H1 (cell line): ENCODE data around the gene PPP1CA. TPM values are rescaled to one million over a fixed set of nuclear protein-coding genes. Genes with fewer than 3 reads are reported as not detected.

Experiments
- CTCF ChIA-PET: fragments of 300-600 bp; sonication (Branson Sonifier 250); formaldehyde crosslinking; loops from one replicate; lab custom pipeline; 2021; ENCODE audit not compliant: partially characterized antibody; lab: Charles Lee
- POLR2A ChIA-PET: fragments of 300-600 bp; sonication (Branson Sonifier 250); formaldehyde crosslinking; loops from one replicate; lab custom pipeline; 2021; ENCODE audit warnings: inconsistent platforms; ENCODE audit not compliant: partially characterized antibody; lab: Charles Lee
- DNase-seq, 2 experiments: peaks; one replicate each; pipeline versions ENCODE4 v3.0.0 to v3.0.0-alpha.2; 2010 to 2022; ENCODE audit warnings: low spot score in 2 of 2, low read depth in 1 of 2, mixed read lengths in 1 of 2
- FAIRE-seq: peaks from 2 replicates; lab custom pipeline; 2011; peaks lifted over from hg19 to GRCh38; lab: Jason Lieb, UNC
- H2AFZ ChIP-seq: 2 replicates; pipeline ENCODE4 v1.8.1; 2012; ENCODE audit warnings: low read length, inconsistent platforms
- H2AK5ac ChIP-seq: 2 replicates; pipeline ENCODE4 v1.6.1; 2013; ENCODE audit warnings: low read depth, low read length
- H2BK120ac ChIP-seq: replicated peaks from 2 replicates; pipeline ENCODE3; 2013; ENCODE audit warnings: low read depth, low read length, inconsistent platforms
- H2BK12ac ChIP-seq: 2 replicates; pipeline ENCODE4 v1.6.1; 2013; ENCODE audit warnings: low read depth, low read length
- H2BK15ac ChIP-seq: 2 replicates; pipeline ENCODE4 v1.6.1; 2013; ENCODE audit warnings: low read length
- H2BK20ac ChIP-seq: 2 replicates; pipeline ENCODE4 v1.6.1; 2013; ENCODE audit warnings: low read length
- H2BK5ac ChIP-seq: 2 replicates; pipeline ENCODE4 v1.6.1; 2013; ENCODE audit warnings: low read depth, low read length
- H3K14ac ChIP-seq: 2 replicates; pipeline ENCODE4 v1.6.1; 2013; ENCODE audit warnings: inconsistent platforms; ENCODE audit not compliant: insufficient read length
- H3K18ac ChIP-seq: 2 replicates; pipeline ENCODE4 v1.6.1; 2013; ENCODE audit warnings: low read length; ENCODE audit errors: extremely low read depth
- H3K23ac ChIP-seq: 2 replicates; pipeline ENCODE4 v1.6.1; 2013; ENCODE audit warnings: inconsistent platforms; ENCODE audit not compliant: insufficient read length
- H3K23me2 ChIP-seq: 2 replicates; pipeline ENCODE4 v1.6.1; 2013; ENCODE audit warnings: low read depth, low read length
- H3K27ac ChIP-seq: 2 replicates; pipeline ENCODE4 v1.6.1; 2011; ENCODE audit warnings: low read depth, low read length, inconsistent platforms
- H3K27me3 ChIP-seq, 4 experiments: replicated peaks in 1 of 4; 1 replicate in 1 of 4; 2 replicates in 3 of 4; pipeline versions ENCODE4 v1.6.1 to v1.8.1; 2011 to 2013; ENCODE audit warnings: low read length in 3 of 4, mild to moderate bottlenecking in 3 of 4, inconsistent platforms in 2 of 4, mixed read lengths in 2 of 4, moderate library complexity in 1 of 4; ENCODE audit not compliant: control insufficient read depth in 3 of 4, insufficient read depth in 3 of 4; ENCODE audit errors: extremely low read depth in 1 of 4
- H3K36me3 ChIP-seq, 4 experiments: 2 replicates each; pipeline versions ENCODE4 v1.6.1 to v1.8.1; 2011 to 2013; ENCODE audit warnings: mild to moderate bottlenecking in 4 of 4, low read length in 3 of 4, moderate library complexity in 2 of 4, control low read depth in 1 of 4, inconsistent platforms in 1 of 4; ENCODE audit not compliant: insufficient read depth in 4 of 4, control insufficient read depth in 2 of 4
- H3K4ac ChIP-seq: replicated peaks from 2 replicates; pipeline ENCODE3; 2013; ENCODE audit warnings: low read length, low read depth, mixed read lengths, inconsistent platforms; ENCODE audit not compliant: insufficient read length
- H3K4me1 ChIP-seq, 4 experiments: replicated peaks in 1 of 4; 1 replicate in 1 of 4; 2 replicates in 3 of 4; pipeline versions ENCODE4 v1.6.1 to v1.8.1; 2011 to 2013; ENCODE audit warnings: low read length in 3 of 4, inconsistent platforms in 2 of 4, mixed read lengths in 1 of 4; ENCODE audit not compliant: insufficient read depth in 4 of 4, control insufficient read depth in 3 of 4
- H3K4me2 ChIP-seq, 2 experiments: 2 replicates each; pipeline versions ENCODE4 v1.6.1 to v1.8.1; 2011 to 2013; ENCODE audit warnings: low read depth in 2 of 2, low read length in 2 of 2, control low read depth in 1 of 2, inconsistent platforms in 1 of 2, mild to moderate bottlenecking in 1 of 2; ENCODE audit not compliant: insufficient read depth in 1 of 2
- H3K4me3 ChIP-seq, 4 experiments: fragments of 200-600, 300-600 bp in 1 of 4; sonication (generic), shearing (Covaris generic), sonication (Bioruptor Twin) in 1 of 4; 2 replicates each; pipeline versions ENCODE4 v1.5.1 to v1.8.1; 2011 to 2016; ENCODE audit warnings: low read length in 4 of 4, low read depth in 3 of 4, control low read depth in 2 of 4, inconsistent platforms in 2 of 4, mild to moderate bottlenecking in 2 of 4, mixed read lengths in 1 of 4, moderate library complexity in 1 of 4; ENCODE audit not compliant: insufficient read depth in 2 of 4; ENCODE audit errors: extremely low read depth in 1 of 4
- H3K56ac ChIP-seq: replicated peaks from 2 replicates; pipeline ENCODE3; 2013; ENCODE audit warnings: low read depth, mild to moderate bottlenecking, mixed read lengths, low read length, inconsistent platforms; ENCODE audit not compliant: insufficient read length
- H3K79me1 ChIP-seq: 2 replicates; pipeline ENCODE4 v1.6.1; 2013; ENCODE audit warnings: low read depth, low read length, control low read depth
- H3K79me2 ChIP-seq, 2 experiments: 2 replicates each; pipeline versions ENCODE4 v1.6.1 to v1.8.1; 2012 to 2013; ENCODE audit warnings: low read length in 2 of 2, mild to moderate bottlenecking in 2 of 2, inconsistent platforms in 1 of 2; ENCODE audit not compliant: insufficient read depth in 2 of 2, control insufficient read depth in 1 of 2
- H3K9ac ChIP-seq, 4 experiments: replicated peaks in 1 of 4; 1 replicate in 1 of 4; 2 replicates in 3 of 4; pipeline versions ENCODE4 v1.6.1 to v1.8.1; 2011 to 2013; ENCODE audit warnings: low read depth in 3 of 4, low read length in 3 of 4, control low read depth in 2 of 4, mild to moderate bottlenecking in 2 of 4, moderate library complexity in 2 of 4, inconsistent platforms in 1 of 4; ENCODE audit errors: extremely low read depth in 1 of 4
- H3K9me3 ChIP-seq, 2 experiments: 2 replicates each; pipeline versions ENCODE4 v1.6.1 to v1.8.1; 2012 to 2013; ENCODE audit warnings: mild to moderate bottlenecking in 2 of 2, moderate library complexity in 2 of 2, control low read depth in 1 of 2, inconsistent platforms in 1 of 2, low read depth in 1 of 2, low read length in 1 of 2, mixed read lengths in 1 of 2; ENCODE audit not compliant: insufficient read depth in 2 of 2
- H4K20me1 ChIP-seq, 2 experiments: replicated peaks in 1 of 2; 2 replicates each; pipeline versions ENCODE3 to v1.8.1; 2011 to 2013; ENCODE audit warnings: inconsistent platforms in 2 of 2, low read length in 2 of 2, mild to moderate bottlenecking in 1 of 2; ENCODE audit not compliant: insufficient read depth in 2 of 2, control insufficient read depth in 1 of 2
- H4K5ac ChIP-seq: 2 replicates; pipeline ENCODE4 v1.6.1; 2013; ENCODE audit warnings: low read length, low read depth, mixed read lengths, inconsistent platforms; ENCODE audit not compliant: insufficient read length
- H4K8ac ChIP-seq: 2 replicates; pipeline ENCODE4 v1.8.0; 2013; ENCODE audit warnings: mild to moderate bottlenecking, moderate library complexity, low read length, inconsistent platforms; ENCODE audit not compliant: insufficient read depth; ENCODE audit errors: extremely low read depth
- H4K91ac ChIP-seq: replicated peaks from 2 replicates; pipeline ENCODE3; 2013; ENCODE audit warnings: low read length, mixed read lengths, inconsistent platforms; ENCODE audit not compliant: insufficient read length
- ASH2L ChIP-seq: fragments of 200-600, 300-600 bp; sonication (generic); IDR thresholded peaks from one replicate; pipeline ENCODE4 v1.7.1; 2017; ENCODE audit warnings: low read length
- CBX5 ChIP-seq: fragments of 300-800, 300-1000 bp; sonication (generic); IDR thresholded peaks from 2 replicates; pipeline ENCODE4 v1.7.1; 2016; ENCODE audit warnings: antibody characterized with exemption, low read length, low read depth
- CEBPB ChIP-seq: IDR thresholded peaks from 2 replicates; pipeline ENCODE4 v1.6.1; 2012; ENCODE audit warnings: low read depth, low read length
- POU5F1 ChIP-seq: IDR thresholded peaks from 2 replicates; pipeline ENCODE4 v1.6.1; 2011; ENCODE audit warnings: low read depth, mild to moderate bottlenecking, low read length, moderate library complexity
- RBBP5 ChIP-seq: IDR thresholded peaks from 2 replicates; pipeline ENCODE4 v1.7.1; 2012; ENCODE audit warnings: low read depth, mild to moderate bottlenecking, inconsistent platforms, low read length, moderate library complexity, borderline replicate concordance
- SIN3A ChIP-seq, 2 experiments: IDR thresholded peaks in 1 of 2; conservative IDR thresholded peaks in 1 of 2; 2 replicates each; pipeline ENCODE4 v1.6.1; 2011 to 2012; ENCODE audit warnings: low read length in 2 of 2, improper control_type of control experiment in 1 of 2, low read depth in 1 of 2, mild to moderate bottlenecking in 1 of 2
- SIRT6 ChIP-seq: IDR thresholded peaks from one replicate; pipeline ENCODE4 v1.7.1; 2012; ENCODE audit warnings: low read length, inconsistent platforms
- SP4 ChIP-seq: IDR thresholded peaks from 2 replicates; pipeline ENCODE4 v1.6.1; 2012; ENCODE audit warnings: low read length, inconsistent platforms
- TBP ChIP-seq: IDR thresholded peaks from 2 replicates; pipeline ENCODE4 v1.6.1; 2011; ENCODE audit warnings: low read depth, low read length, improper control_type of control experiment
- WGBS, 2 experiments: shearing (Covaris generic) in 1 of 2; methylation state at CpG; one replicate each; pipeline versions ENCODE4 v1.1.6 to v1.1.7; 2013 to 2015; ENCODE audit warnings: low lambda C conversion rate in 2 of 2, mixed read lengths in 2 of 2, inconsistent platforms in 1 of 2, low coverage in 1 of 2, missing lambda C conversion rate in 1 of 2; ENCODE audit not compliant: insufficient replicate concordance in 2 of 2, insufficient coverage in 1 of 2, insufficient read length in 1 of 2; ENCODE audit errors: extremely low coverage in 1 of 2, missing lambda C conversion rate in 1 of 2; 5-methylcytosine and 5-hydroxymethylcytosine counted together
- polyA plus RNA-seq, 7 experiments: library from polyadenylated mRNA; depleted of rRNA in 3 of 7; stranded (reverse) in 5 of 7; unstranded in 2 of 7; fragments of >200 nt in 5 of 7; fragments of 200-250 nt in 2 of 7; gene quantifications; 1 replicate in 5 of 7; 2 replicates in 1 of 7; 4 replicates in 1 of 7; pipeline versions ENCODE4 v1.2.1 to v1.2.3, GENCODE V29; 2011 to 2013; ENCODE audit warnings: missing spikeins in 2 of 7, mixed read lengths in 2 of 7
- total RNA-seq: library from RNA; stranded (reverse); fragmentation: NEBNext Ultra II Directional; extraction: Animal tissue kit (Norgen Biotek cat#: 25700); gene quantifications from 2 replicates; pipeline ENCODE4 v1.2.1, GENCODE V29; 2021
- TF ChIP-seq, protein P1 (sequence below): IDR thresholded peaks from 2 replicates; pipeline ENCODE4 v1.6.1; 2011; ENCODE audit warnings: low read depth, mild to moderate bottlenecking, low read length; ENCODE audit not compliant: insufficient read depth
- TF ChIP-seq, protein P2 (sequence below): IDR thresholded peaks from 2 replicates; pipeline ENCODE4 v1.6.1; 2012; ENCODE audit warnings: inconsistent platforms

The PPP1CA gene
- total and polyA plus RNA-seq, 2 of the 8 experiments (the other 6 are each of a cell fraction or from before 2014, with no cell fraction given) = 198 to 359 TPM

DNA sequence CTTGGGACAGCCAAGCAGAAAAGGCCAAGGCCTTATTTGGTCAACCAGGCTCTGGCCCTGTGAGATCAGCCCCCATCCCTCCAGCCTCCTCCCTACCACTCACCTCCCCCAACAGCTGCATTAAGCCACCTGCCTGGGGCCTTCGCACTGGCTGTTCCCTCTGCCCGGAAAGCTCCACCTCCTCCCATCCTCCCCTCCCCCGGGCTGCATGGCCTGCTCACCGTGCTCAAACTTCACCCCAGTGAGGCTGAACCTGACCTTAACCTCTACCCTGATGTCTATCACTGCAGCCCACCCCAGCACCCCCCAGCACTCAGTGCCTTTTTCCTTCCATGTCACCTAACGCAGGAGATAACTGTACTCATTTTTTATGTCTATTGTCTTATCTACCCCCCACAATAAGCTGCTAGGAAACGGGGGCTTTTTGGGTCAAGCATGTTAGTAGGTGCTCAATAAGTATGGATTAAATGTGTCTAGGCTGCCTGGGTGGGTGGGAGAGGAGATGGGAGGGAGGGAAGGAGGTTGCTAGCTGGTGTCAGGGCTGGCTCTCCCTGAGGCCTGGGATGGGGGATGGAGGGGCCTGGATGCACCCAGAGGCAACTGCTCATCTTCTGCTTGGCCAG is 34.9 kb upstream of the PPP1CA start:
- H3K9me3 ChIP-seq = no peaks in the 10 kb centered on the region
- H3K79me2 ChIP-seq = no peaks in the 10 kb centered on the region
- FAIRE-seq (no peak), DNase-seq (peak; percentile 69 to 70)
- no peaks in the 10 kb centered on the region for H3K23me2 ChIP-seq
- H4K91ac ChIP-seq = peak overlapping the region; percentile 88
- ChIA-PET POLR2A (interaction anchor here (0.7 to 12.5 kb wide), 23 partner anchors 9 to 85 kb away, joined by 3 to 104 read pairs (median 4); partner anchors contain the start of genes CABP4, CARNS1, GPR152 and POLD4), CTCF (interaction anchor here (0.6 to 1.8 kb wide), 3 partner anchors 32 to 56 kb away, joined by 3 to 5 read pairs (median 3); no protein-coding TSS in a partner anchor)
- H4K20me1 ChIP-seq = peaks cover 0 to 21% of the 10 kb centered on the region in 2 experiments
- no peak overlapping the region for H3K4ac ChIP-seq
- 0 out of 2 replicates have a peak overlapping the region, but pooled peaks have one; percentile 7 for H2BK20ac ChIP-seq
- H4K5ac ChIP-seq = peak overlapping the region; percentile 57
- peak overlapping the region; percentile 5 to 41; a peak in 1 of 4 replicates for H3K4me2 ChIP-seq
- H3K18ac ChIP-seq = peak overlapping the region; percentile 13
- H3K56ac ChIP-seq = no peak overlapping the region
- H3K27me3 ChIP-seq = no peaks in the 10 kb centered on the region
- H2BK15ac ChIP-seq = no peak overlapping the region
- no peaks in the 10 kb centered on the region for H3K79me1 ChIP-seq
- H3K14ac ChIP-seq = no peak overlapping the region
- H2BK5ac ChIP-seq = peak overlapping the region; percentile 87
- no peak overlapping the region for H2BK120ac ChIP-seq
- 60% methylated on average over 6 of the region's 6 CpGs; no CpG with 5 or more reads in 1 of the 2 experiments for WGBS, 2 experiments
- H3K27ac ChIP-seq = peak overlapping the region; percentile 80; the same call in 1 of the 2 replicates
- peaks cover 0 to 17% (median 14%) of the 10 kb centered on the region in 4 experiments; a peak in 6 of 7 replicates for H3K4me1 ChIP-seq
- H2BK12ac ChIP-seq = 0 out of 2 replicates have a peak overlapping the region, but pooled peaks have one; percentile 33
- H3K23ac ChIP-seq = no peak overlapping the region
- H3K4me3 ChIP-seq = peak overlapping the region in 1 of 4 experiments; percentile 26; a peak in 1 of 8 replicates
- no peak overlapping the region for H2AFZ ChIP-seq
- H3K9ac ChIP-seq = no peak overlapping the region
- 0 out of 2 replicates have a peak overlapping the region, but pooled peaks have one; percentile 60 for H2AK5ac ChIP-seq
- peak overlapping the region; percentile 51; the same call in 1 of the 2 replicates for H4K8ac ChIP-seq
- H3K36me3 ChIP-seq = peaks cover 8 to 34% (median 18%) of the 10 kb centered on the region in 4 experiments
- TF ChIP-seq TBP (peak; percentile 24; the same call in 1 of the 2 replicates), SP4 (no peak), ASH2L (peak; percentile 42), RBBP5 (no peak), SIRT6 (no peak), CBX5 (no peak), POU5F1 (no peak), SIN3A (conservative IDR thresholded peaks at IDR 0.05 in 1 of 2, IDR thresholded peaks at IDR 0.05 in 1 of 2; ENCODE audit: low read depth in 1 of 2, low read length in 2 of 2) (peak in 1 of 2 experiments; percentile 63; a peak in 2 of 4 replicates), CEBPB (no peak)
- TF ChIP-seq, protein P1, sequence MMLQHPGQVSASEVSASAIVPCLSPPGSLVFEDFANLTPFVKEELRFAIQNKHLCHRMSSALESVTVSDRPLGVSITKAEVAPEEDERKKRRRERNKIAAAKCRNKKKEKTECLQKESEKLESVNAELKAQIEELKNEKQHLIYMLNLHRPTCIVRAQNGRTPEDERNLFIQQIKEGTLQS = no peak
- TF ChIP-seq, protein P2, sequence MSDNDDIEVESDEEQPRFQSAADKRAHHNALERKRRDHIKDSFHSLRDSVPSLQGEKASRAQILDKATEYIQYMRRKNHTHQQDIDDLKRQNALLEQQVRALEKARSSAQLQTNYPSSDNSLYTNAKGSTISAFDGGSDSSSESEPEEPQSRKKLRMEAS = peak; percentile 88
